Endothelial cell of umbilical vein (primary cell): ENCODE measurements around the gene FBXL17. TPM values are rescaled to one million over a fixed set of nuclear protein-coding genes. Genes with fewer than 3 reads are reported as not detected.

Source experiments
- BruUV-seq: library from RNA; stranded (reverse); fragments of 400-500 nt; replicated peaks from 2 replicates; lab custom pipeline; 2021; lab: Mats Ljungman, UMichigan
- CTCF ChIA-PET: fragments of 300-600, 350-600 bp; sonication (Branson Sonifier 250); formaldehyde crosslinking; loops from one replicate; lab custom pipeline; 2021; ENCODE audit warnings: antibody characterized with exemption, inconsistent platforms; lab: Charles Lee
- POLR2A ChIA-PET: fragments of 300-600, 350-600 bp; sonication (Branson Sonifier 250); formaldehyde crosslinking; loops from one replicate; lab custom pipeline; 2021; ENCODE audit warnings: antibody characterized with exemption, inconsistent platforms; lab: Charles Lee
- DNase-seq: peaks from one replicate; pipeline ENCODE4 v3.0.0-alpha.2; 2011; ENCODE audit warnings: low read depth, low spot score
- FAIRE-seq: peaks from 2 replicates; lab custom pipeline; 2011; peaks lifted over from hg19 to GRCh38; lab: Jason Lieb, UNC
- H2AFZ ChIP-seq: 2 replicates; pipeline ENCODE4 v1.6.0; 2012; ENCODE audit warnings: low read depth, low read length, control low read depth, inconsistent platforms
- H3K27ac ChIP-seq: 2 replicates; pipeline ENCODE4 v1.5.1; 2011; ENCODE audit warnings: low read depth, mild to moderate bottlenecking, control low read depth, low read length, moderate library complexity; ENCODE audit not compliant: insufficient read depth
- H3K27me3 ChIP-seq, 2 experiments: 2 replicates each; pipeline versions ENCODE4 v1.6.0 to v1.6.1; 2011; ENCODE audit warnings: low read length in 2 of 2, mixed read lengths in 1 of 2; ENCODE audit not compliant: control insufficient read depth in 2 of 2, insufficient read depth in 2 of 2
- H3K36me3 ChIP-seq, 2 experiments: 2 replicates in 1 of 2; 3 replicates in 1 of 2; pipeline ENCODE4 v1.5.1; 2011; ENCODE audit warnings: low read length in 2 of 2, mild to moderate bottlenecking in 1 of 2, moderate library complexity in 1 of 2; ENCODE audit not compliant: control insufficient read depth in 2 of 2, insufficient read depth in 2 of 2; ENCODE audit errors: extremely low read depth in 1 of 2
- H3K4me1 ChIP-seq: 3 replicates; pipeline ENCODE4 v1.5.1; 2011; ENCODE audit warnings: mild to moderate bottlenecking, low read length; ENCODE audit not compliant: control insufficient read depth, insufficient read depth; ENCODE audit errors: extremely low read depth
- H3K4me2 ChIP-seq: 2 replicates; pipeline ENCODE4 v1.6.1; 2011; ENCODE audit warnings: low read length, control low read depth, mixed read lengths; ENCODE audit not compliant: insufficient read depth
- H3K4me3 ChIP-seq, 3 experiments: fragments of 200-600 bp in 1 of 3; sonication (generic), shearing (Covaris generic) in 1 of 3; replicated peaks in 1 of 3; 2 replicates each; pipeline ENCODE4 v1.5.1; 2011 to 2016; ENCODE audit warnings: control low read depth in 3 of 3, low read length in 3 of 3, mild to moderate bottlenecking in 2 of 3, inconsistent platforms in 1 of 3, low read depth in 1 of 3, moderate library complexity in 1 of 3; ENCODE audit not compliant: insufficient read depth in 1 of 3
- H3K79me2 ChIP-seq: 2 replicates; pipeline ENCODE4 v1.6.0; 2012; ENCODE audit warnings: low read length, inconsistent platforms; ENCODE audit not compliant: control insufficient read depth, insufficient read depth
- H3K9ac ChIP-seq: replicated peaks from 2 replicates; pipeline ENCODE3; 2011; ENCODE audit warnings: low read length, control low read depth; ENCODE audit not compliant: insufficient read depth; ENCODE audit errors: extremely low read depth
- H3K9me1 ChIP-seq: replicated peaks from 3 replicates; pipeline ENCODE4 v1.6.0; 2011; ENCODE audit warnings: mild to moderate bottlenecking, low read length; ENCODE audit not compliant: control insufficient read depth, insufficient read depth; ENCODE audit errors: extremely low read depth
- H3K9me3 ChIP-seq: replicated peaks from 2 replicates; pipeline ENCODE4 v1.5.1; 2012; ENCODE audit warnings: low read length, inconsistent platforms; ENCODE audit not compliant: control insufficient read depth, insufficient read depth
- H4K20me1 ChIP-seq: replicated peaks from 2 replicates; pipeline ENCODE3; 2011; ENCODE audit warnings: mild to moderate bottlenecking, low read length; ENCODE audit not compliant: control insufficient read depth, insufficient read depth; ENCODE audit errors: extremely low read depth
- CTCF ChIP-seq, 2 donors: IDR thresholded peaks; 1 replicate in 1 of 2; 2 replicates in 1 of 2; pipeline ENCODE4 v1.5.1; 2011; ENCODE audit warnings: low read length in 2 of 2, mild to moderate bottlenecking in 2 of 2, moderate library complexity in 2 of 2, control low read depth in 1 of 2, inconsistent platforms in 1 of 2, low read depth in 1 of 2; ENCODE audit not compliant: insufficient read depth in 1 of 2; ENCODE audit errors: extremely low read depth in 1 of 2
- EZH2 ChIP-seq: IDR thresholded peaks from 2 replicates; pipeline ENCODE4 v1.6.1; 2012; ENCODE audit warnings: borderline replicate concordance, low read depth, mild to moderate bottlenecking, moderate library complexity, low read length, inconsistent platforms; ENCODE audit not compliant: severe bottlenecking
- FOS ChIP-seq: IDR thresholded peaks from 2 replicates; pipeline ENCODE4 v1.6.1; 2011; ENCODE audit warnings: mild to moderate bottlenecking, low read length, moderate library complexity, borderline replicate concordance; ENCODE audit not compliant: insufficient read depth
- GATA2 ChIP-seq: IDR thresholded peaks from 2 replicates; pipeline ENCODE4 v1.7.0; 2011; ENCODE audit warnings: low read depth, mild to moderate bottlenecking, moderate library complexity, mixed read lengths, low read length; ENCODE audit not compliant: insufficient read length, insufficient read depth
- JUN ChIP-seq: IDR thresholded peaks from 2 replicates; pipeline ENCODE4 v1.6.1; 2011; ENCODE audit warnings: borderline replicate concordance, low read depth; ENCODE audit not compliant: insufficient read length, insufficient read depth
- MAX ChIP-seq: IDR thresholded peaks from 2 replicates; pipeline ENCODE4 v1.6.1; 2011; ENCODE audit not compliant: insufficient read depth, insufficient read length
- MYC ChIP-seq: IDR thresholded peaks from one replicate; pipeline ENCODE4 v1.6.1; 2011; ENCODE audit warnings: mild to moderate bottlenecking, low read depth, low read length
- POLR2A ChIP-seq: IDR thresholded peaks from 2 replicates; pipeline ENCODE4 v1.6.1; 2012; ENCODE audit warnings: low read depth, mild to moderate bottlenecking, control low read depth, low read length
- POLR2AphosphoS5 ChIP-seq: IDR thresholded peaks from 2 replicates; pipeline ENCODE4 v1.6.1; 2012; ENCODE audit warnings: low read depth, mild to moderate bottlenecking, control low read depth, low read length, moderate library complexity; ENCODE audit not compliant: insufficient read depth
- dilution Hi-C: fragments of 300-500 bp; cut with MboI; formaldehyde crosslinking; loops from one replicate; pipeline ENCODE4 v1.15.0; 2019; ENCODE audit warnings: low sequenced_read_pairs; ENCODE audit not compliant: extremely low pct_ligation_motif_present
- intact Hi-C: fragments of 100-400 bp; cut with micrococcal nuclease; formaldehyde crosslinking; loops from one replicate; pipeline ENCODE4 v1.10.0; 2022
- polyA plus RNA-seq, 4 experiments: library from polyadenylated mRNA; depleted of rRNA in 3 of 4; stranded (reverse) in 3 of 4; unstranded in 1 of 4; fragments of >200 nt; gene quantifications; 2 replicates each; pipeline versions ENCODE4 v1.2.1 to v1.2.3, GENCODE V29; 2011 to 2012; ENCODE audit warnings: missing spikeins in 1 of 4
- total RNA-seq: library from RNA; stranded (reverse); gene quantifications from 2 replicates; pipeline ENCODE4 v1.2.3, GENCODE V29; 2021

The FBXL17 gene
- total and polyA plus RNA-seq, 2 donors (not counting 3 experiments of a cell fraction or from before 2014, with no cell fraction given): 2.7 to 8.8 TPM

DNA sequence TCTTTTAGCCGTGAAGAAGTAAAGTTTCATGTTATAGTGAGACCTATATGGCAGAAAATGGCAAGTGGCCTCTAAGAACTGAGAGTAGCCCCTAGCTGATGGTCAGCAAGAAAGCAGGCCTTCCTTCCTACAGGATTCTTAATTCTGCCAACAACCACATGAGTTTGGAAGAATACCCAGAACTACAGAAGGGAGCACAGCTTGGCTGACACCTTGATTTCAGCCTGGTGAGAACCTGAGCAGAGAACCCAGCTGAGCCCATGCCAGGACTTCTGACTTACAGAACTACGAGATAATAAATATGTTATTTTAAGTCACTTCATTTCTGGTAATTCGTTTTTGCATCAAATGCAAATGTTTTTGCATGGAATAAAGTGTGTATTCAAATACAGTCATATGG is 5.9 kb upstream of the FBXL17 start:
- no peak for FAIRE-seq
- no peaks in the 10 kb centered on the region for H3K79me2 ChIP-seq

More for the DNA sequence above, 5.9 kb upstream of the FBXL17 start:
- Histone ChIP-seq H3K9me3 (no peaks in the 10 kb centered on the region), H3K9ac (no peak overlapping the region), H3K36me3 (no peaks in the 10 kb centered on the region), H3K9me1 (no peaks in the 10 kb centered on the region), H3K4me2 (no peak overlapping the region), H3K4me1 (peaks cover 2% of the 10 kb centered on the region), H3K27me3 (peaks cover 0 to 3% of the 10 kb centered on the region in 2 experiments), H3K27ac (no peak overlapping the region), H2AFZ (no peak overlapping the region), H3K4me3 (no peak overlapping the region), H4K20me1 (no peaks in the 10 kb centered on the region)
- TF ChIP-seq MAX: no peak
- TF ChIP-seq CTCF (IDR thresholded peaks at IDR 0.05; ENCODE audit: extremely low read depth in 1 of 2, insufficient read depth in 1 of 2, low read depth in 1 of 2, low read length in 2 of 2): no peak
- TF ChIP-seq POLR2AphosphoS5: no peak
- TF ChIP-seq FOS: no peak
- TF ChIP-seq GATA2: no peak
- no peak for TF ChIP-seq MYC
- no peak for TF ChIP-seq EZH2
- TF ChIP-seq POLR2A: no peak
- no peak for TF ChIP-seq JUN
- CTCF ChIA-PET: no interaction called here
- no TSS peak for BruUV-seq
- intact Hi-C loops: no loop called here
- no peak for DNase-seq
- POLR2A ChIA-PET: no interaction called here
- dilution Hi-C loops: no loop called here
